Activated naive CD4-positive, alpha-beta T cell treated with anti-CD3 and anti-CD28 coated beads, Interleukin-2, amount 10 ng/mL, durations not matched to agents 7 days and 5 days (primary cell): ENCODE measurements around the gene ARHGEF10L.

Experiments
- CTCF ChIA-PET: fragments of 350-600 bp; sonication (Branson Sonifier 250); formaldehyde crosslinking; loops from one replicate; lab custom pipeline; 2021; ENCODE audit warnings: antibody characterized with exemption; lab: Charles Lee
- DNase-seq: peaks from one replicate; pipeline ENCODE4 v3.0.0-alpha.2; 2020
- H3K27ac Mint-ChIP-seq: one replicate; pipeline ENCODE4 v1.8.0; 2021; ENCODE audit warnings: mild to moderate bottlenecking, moderate library complexity, mixed read lengths
- H3K27me3 Mint-ChIP-seq: one replicate; pipeline ENCODE4 v1.8.0; 2021; ENCODE audit warnings: mild to moderate bottlenecking, mixed read lengths
- H3K36me3 Mint-ChIP-seq: one replicate; pipeline ENCODE4 v1.8.0; 2021; ENCODE audit warnings: mixed read lengths
- H3K4me1 Mint-ChIP-seq: one replicate; pipeline ENCODE4 v1.8.0; 2021; ENCODE audit warnings: mixed read lengths
- H3K4me3 Mint-ChIP-seq: one replicate; pipeline ENCODE4 v1.8.0; 2021; ENCODE audit warnings: mild to moderate bottlenecking, moderate library complexity, mixed read lengths
- H3K9me3 Mint-ChIP-seq: one replicate; pipeline ENCODE4 v1.8.0; 2021; ENCODE audit warnings: mixed read lengths

The ARHGEF10L gene

DNA sequence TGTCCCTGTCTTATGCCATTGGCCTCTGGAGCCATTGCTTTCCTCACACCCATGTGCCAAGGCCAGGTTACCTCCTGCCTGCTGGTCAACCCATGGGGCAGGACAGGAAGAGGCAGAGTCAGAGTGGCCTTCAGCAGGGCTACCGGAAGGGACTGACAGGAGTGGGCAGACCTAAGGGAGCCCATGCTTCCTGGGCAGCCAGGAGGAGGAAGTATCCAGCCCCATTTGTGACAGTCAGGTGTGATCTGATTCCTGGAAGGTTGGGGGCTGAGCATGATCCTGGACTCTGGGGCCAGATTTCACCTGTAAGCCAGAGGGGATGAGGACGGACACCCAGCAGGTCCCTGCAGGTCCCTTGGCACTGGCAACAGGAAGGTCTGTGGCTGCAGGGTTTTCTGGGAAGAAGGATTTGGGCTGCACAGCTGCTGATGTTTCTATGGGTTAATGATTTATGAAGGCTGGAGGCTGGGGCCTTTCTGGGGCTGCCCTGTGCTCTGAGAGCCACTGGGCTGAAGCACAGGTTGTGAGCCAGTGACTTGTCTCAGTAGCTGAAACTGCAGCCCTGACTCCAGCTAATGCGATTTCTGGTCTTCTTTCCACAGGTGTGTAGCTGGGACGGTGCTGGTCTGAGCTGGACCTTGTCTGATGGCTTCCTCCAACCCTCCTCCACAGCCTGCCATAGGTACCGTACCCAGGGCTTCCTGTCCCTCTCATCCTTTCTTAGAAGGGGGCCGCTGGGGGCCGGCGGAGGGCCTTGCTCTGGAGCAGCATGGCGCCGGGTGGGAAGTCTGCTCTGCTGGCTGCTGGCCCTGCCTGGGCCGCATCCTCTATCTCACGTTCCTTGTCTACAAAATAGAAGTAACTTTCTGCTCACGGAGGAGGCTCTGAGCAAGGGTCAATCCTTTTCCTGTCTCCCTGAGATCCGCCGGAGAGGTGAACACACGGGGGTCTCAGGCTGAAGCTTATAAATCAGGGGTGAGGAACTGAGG is 40.7 kb downstream of the ARHGEF10L start:
- H3K27ac Mint-ChIP-seq = no peak overlapping the region
- CTCF ChIA-PET = no interaction called here
- no peaks in the 10 kb centered on the region for H3K36me3 Mint-ChIP-seq
- no peak for DNase-seq
- H3K4me1 Mint-ChIP-seq = peaks cover 7% of the 10 kb centered on the region
- no peak overlapping the region for H3K4me3 Mint-ChIP-seq
- H3K9me3 Mint-ChIP-seq = no peaks in the 10 kb centered on the region
- peaks cover 14% of the 10 kb centered on the region for H3K27me3 Mint-ChIP-seq

DNA sequence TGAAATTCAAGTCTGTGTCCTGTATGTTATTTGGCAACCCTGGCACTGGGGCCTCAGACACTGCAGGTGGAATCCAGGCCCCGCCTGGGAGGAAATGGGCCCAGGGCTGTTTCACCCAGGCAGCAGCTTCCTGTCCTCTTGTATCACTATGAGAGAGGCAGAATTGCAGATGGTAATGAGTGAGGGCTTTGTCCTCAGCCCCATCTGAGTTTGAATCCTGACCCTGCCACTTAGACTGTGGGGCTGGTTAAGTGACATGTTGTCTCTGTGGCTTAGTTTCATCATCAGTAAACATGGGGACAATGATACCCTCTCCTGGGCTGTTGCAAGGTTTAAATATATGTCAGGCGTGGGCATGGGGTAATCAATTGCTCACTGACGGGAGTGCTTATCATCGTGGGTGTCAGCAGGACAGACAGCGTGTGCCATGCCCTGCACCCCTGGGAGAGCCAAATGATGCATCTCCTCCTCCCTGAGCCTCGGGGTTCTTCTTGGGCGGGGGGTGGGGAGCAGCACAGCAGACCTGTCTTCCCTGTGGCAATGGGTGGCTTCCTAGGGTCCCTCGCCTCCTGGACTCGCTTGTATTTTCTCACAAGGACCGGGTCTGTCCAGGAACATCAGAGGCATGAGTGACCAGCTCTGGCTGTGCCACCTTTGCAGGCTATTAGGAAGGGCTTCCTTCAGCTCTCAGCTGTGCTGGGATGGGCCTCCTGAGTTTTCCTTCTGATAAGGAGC is 42.1 kb downstream of the ARHGEF10L start:
- Mint-ChIP-seq H3K4me1 (peaks cover 7% of the 10 kb centered on the region), H3K9me3 (no peaks in the 10 kb centered on the region)
- DNase-seq = peak; percentile 39

GRCh38 chr1:17582124-17582774 is 42.8 kb downstream of the ARHGEF10L start:
- no peak for DNase-seq
- Mint-ChIP-seq H3K27ac (no peak overlapping the region), H3K9me3 (no peaks in the 10 kb centered on the region), H3K27me3 (peaks cover 11% of the 10 kb centered on the region), H3K4me3 (no peak overlapping the region), H3K36me3 (no peaks in the 10 kb centered on the region), H3K4me1 (peaks cover 7% of the 10 kb centered on the region)
- CTCF ChIA-PET = interaction anchor here (1.8 kb wide), 1 partner anchor 10 kb away, joined by 7 read pairs; no protein-coding TSS in a partner anchor

More for the DNA sequence above, 42.1 kb downstream of the ARHGEF10L start:
- peaks cover 11% of the 10 kb centered on the region for H3K27me3 Mint-ChIP-seq
- no peak overlapping the region for H3K27ac Mint-ChIP-seq
- CTCF ChIA-PET = interaction anchor here (1.8 kb wide), 1 partner anchor 9 kb away, joined by 7 read pairs; no protein-coding TSS in a partner anchor
- no peaks in the 10 kb centered on the region for H3K36me3 Mint-ChIP-seq
- H3K4me3 Mint-ChIP-seq = no peak overlapping the region

GRCh38 chr1:17584539-17584938 is 45.0 kb downstream of the ARHGEF10L start:
- H3K4me3 Mint-ChIP-seq = no peak overlapping the region
- H3K9me3 Mint-ChIP-seq = no peaks in the 10 kb centered on the region
- no peak for DNase-seq
- H3K4me1 Mint-ChIP-seq = peaks cover 7% of the 10 kb centered on the region
- CTCF ChIA-PET = no interaction called here
- H3K27ac Mint-ChIP-seq = no peak overlapping the region
- H3K27me3 Mint-ChIP-seq = peaks cover 7% of the 10 kb centered on the region
- no peaks in the 10 kb centered on the region for H3K36me3 Mint-ChIP-seq

DNA sequence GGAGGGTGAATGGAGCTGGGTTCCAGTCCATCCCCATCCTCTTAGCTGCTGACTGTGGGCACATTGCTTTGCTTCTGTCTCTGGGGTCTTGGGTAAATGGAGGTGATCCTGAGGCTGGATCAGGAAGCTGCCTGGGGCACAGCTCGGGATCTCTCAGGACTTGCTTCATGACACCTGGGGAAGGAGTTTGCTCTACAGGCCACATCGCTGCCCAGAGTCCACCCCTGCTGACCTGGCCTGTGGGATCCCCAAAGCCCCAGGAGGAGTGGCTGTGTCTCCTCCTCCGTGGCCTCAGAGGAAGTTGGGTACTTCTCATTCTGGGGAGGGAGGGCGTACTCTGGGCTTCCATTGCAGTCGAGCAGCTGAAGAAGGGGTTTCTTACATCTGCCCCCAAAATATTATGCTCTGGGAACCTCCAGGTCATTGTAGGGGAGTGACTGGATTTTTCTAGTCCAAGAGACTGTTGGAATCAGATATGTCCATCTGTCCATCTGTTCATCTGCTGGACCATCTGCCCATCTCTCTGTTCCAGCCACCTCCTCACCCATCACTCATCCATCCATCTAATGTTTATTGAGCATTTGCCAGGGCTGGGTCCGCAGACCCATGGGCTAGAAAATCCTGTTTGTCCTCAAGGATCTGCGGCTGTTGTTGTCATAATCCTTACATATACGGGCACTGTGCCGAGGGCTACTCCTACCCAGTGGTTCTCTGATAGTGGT is 45.9 kb downstream of the ARHGEF10L start:
- Mint-ChIP-seq H3K4me3 (no peak overlapping the region), H3K36me3 (no peaks in the 10 kb centered on the region), H3K27ac (no peak overlapping the region), H3K27me3 (peaks cover 7% of the 10 kb centered on the region), H3K9me3 (no peaks in the 10 kb centered on the region), H3K4me1 (peaks cover 7% of the 10 kb centered on the region)
- DNase-seq = no peak
- CTCF ChIA-PET = no interaction called here

DNA sequence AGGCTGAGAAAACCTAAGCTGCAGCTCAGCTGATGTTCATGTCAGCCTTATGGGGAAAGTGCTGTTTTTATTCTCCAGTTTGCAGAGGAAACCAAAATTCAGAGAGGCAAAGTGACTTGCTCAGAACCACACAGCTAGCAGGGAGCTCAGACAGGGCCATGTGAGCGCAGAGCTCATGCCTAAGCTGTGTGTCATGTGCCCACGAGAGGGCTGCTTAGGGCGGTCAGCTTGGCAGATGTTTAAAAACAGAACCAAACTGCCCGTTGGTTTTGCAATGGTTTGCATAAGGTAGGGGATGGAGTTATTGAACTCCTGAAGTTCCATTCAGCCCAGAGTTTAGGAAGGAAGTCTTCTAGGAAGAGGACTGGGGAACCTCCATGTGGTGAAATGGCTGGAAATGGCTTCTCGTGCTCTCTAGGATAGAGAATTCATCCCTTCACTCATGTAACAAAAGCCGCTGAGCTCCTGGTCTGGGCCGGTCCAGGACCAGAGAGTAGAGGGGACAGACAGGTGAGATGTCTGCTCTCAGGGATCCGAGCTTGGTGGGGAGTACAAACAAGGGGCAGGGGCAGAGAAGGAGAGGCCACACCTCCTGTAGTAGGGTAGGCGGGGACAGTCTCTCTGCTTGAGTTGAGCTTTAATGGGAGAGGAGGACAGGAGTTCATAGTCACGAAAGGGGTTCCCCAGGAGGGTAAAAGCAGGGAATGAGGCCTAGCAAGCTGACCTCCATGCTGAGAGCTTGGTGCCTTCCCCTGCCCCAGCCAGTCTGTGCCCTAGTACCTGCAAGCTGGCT is 46.9 kb downstream of the ARHGEF10L start:
- CTCF ChIA-PET = no interaction called here
- peaks cover 7% of the 10 kb centered on the region for H3K27me3 Mint-ChIP-seq

GRCh38 chr1:17587693-17588047 is 48.2 kb downstream of the ARHGEF10L start:
- no peaks in the 10 kb centered on the region for H3K9me3 Mint-ChIP-seq
- CTCF ChIA-PET = no interaction called here
- H3K4me1 Mint-ChIP-seq = no peaks in the 10 kb centered on the region
- H3K4me3 Mint-ChIP-seq = no peak overlapping the region
- peaks cover 7% of the 10 kb centered on the region for H3K27me3 Mint-ChIP-seq
- no peaks in the 10 kb centered on the region for H3K36me3 Mint-ChIP-seq
- no peak for DNase-seq
- no peak overlapping the region for H3K27ac Mint-ChIP-seq

More for the DNA sequence above, 46.9 kb downstream of the ARHGEF10L start:
- Mint-ChIP-seq H3K27ac (no peak overlapping the region), H3K4me3 (no peak overlapping the region), H3K9me3 (no peaks in the 10 kb centered on the region), H3K36me3 (no peaks in the 10 kb centered on the region), H3K4me1 (peaks cover 3% of the 10 kb centered on the region)
- no peak for DNase-seq

DNA sequence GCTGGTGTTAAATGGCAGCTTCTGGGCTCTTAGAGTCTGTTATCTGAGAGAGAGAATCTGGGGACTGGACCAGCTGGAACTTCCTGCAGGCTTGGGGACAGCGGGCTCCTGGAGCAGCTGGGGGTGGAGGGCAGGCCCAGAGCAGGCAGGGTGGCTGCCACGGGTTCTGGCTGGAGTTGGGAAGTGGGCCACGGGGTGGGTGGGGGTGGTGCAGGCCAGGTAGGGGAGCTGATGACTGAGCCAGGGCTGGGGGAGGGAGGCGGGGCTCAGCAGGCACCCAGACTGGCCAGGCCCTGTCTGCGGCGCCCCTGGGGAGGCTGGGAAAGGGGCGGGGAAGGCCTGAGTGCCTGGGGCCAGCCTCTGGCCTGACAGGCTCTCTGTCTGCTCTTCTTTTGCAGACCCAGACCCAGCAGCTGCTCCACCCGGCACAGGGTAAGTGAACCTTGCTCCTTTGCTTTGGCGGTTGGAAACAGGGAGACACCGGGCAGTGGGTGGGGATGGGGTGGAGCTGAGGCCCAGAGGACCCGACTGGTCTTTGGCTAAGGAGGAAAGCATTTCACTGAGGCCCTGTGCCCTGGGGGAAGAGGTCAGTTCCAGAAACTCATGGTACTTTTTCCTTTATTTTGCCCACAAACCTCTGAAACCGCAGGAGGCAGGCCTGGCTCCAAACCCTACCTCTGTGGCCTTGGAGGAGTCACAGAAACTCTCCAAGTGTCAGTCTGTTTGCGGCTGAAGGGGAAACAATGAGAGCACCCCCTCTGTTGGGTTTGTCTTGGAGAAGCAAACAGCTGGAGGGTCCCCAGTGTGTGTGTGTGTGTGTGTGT is 48.8 kb downstream of the ARHGEF10L start:
- CTCF ChIA-PET = no interaction called here
- Mint-ChIP-seq H3K27ac (no peak overlapping the region), H3K4me3 (no peak overlapping the region), H3K4me1 (no peaks in the 10 kb centered on the region), H3K36me3 (no peaks in the 10 kb centered on the region), H3K9me3 (no peaks in the 10 kb centered on the region), H3K27me3 (peaks cover 9% of the 10 kb centered on the region)
- no peak for DNase-seq

- Mint-ChIP-seq H3K27me3 (peaks cover 7% of the 10 kb centered on the region), H3K9me3 (no peaks in the 10 kb centered on the region), H3K36me3 (no peaks in the 10 kb centered on the region), H3K27ac (no peak overlapping the region), H3K4me1 (no peaks in the 10 kb centered on the region), H3K4me3 (no peak overlapping the region)
- CTCF ChIA-PET = no interaction called here
- DNase-seq = no peak
These were observed 52.4 kb downstream of the ARHGEF10L start for GRCh38 chr1:17591814-17592430.

DNA sequence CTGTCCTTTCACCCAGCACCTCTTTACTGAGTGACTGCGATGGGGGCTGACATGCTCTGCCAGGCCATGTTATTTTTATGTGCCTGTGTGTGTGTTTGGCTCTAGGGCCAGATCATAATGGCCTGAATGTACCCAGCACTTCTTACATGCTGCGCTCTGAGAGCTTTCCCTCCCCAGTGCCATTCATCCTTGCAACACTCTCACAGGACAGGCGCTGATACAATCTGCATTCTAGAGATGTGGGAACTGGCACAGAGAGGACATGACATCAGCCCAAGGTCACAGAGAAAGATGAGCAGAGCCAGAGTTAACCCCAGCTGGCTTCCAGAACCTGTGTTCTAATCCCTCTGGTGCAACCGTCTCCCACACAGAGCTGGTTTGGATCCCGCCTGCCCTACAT is 54.5 kb downstream of the ARHGEF10L start:
- no peaks in the 10 kb centered on the region for H3K36me3 Mint-ChIP-seq
- peaks cover 7% of the 10 kb centered on the region for H3K27me3 Mint-ChIP-seq
- no peak overlapping the region for H3K27ac Mint-ChIP-seq
- DNase-seq = no peak
- CTCF ChIA-PET = no interaction called here
- H3K4me1 Mint-ChIP-seq = no peaks in the 10 kb centered on the region
- no peak overlapping the region for H3K4me3 Mint-ChIP-seq
- no peaks in the 10 kb centered on the region for H3K9me3 Mint-ChIP-seq

- CTCF ChIA-PET = no interaction called here
- H3K4me1 Mint-ChIP-seq = no peaks in the 10 kb centered on the region
- H3K4me3 Mint-ChIP-seq = no peak overlapping the region
- H3K9me3 Mint-ChIP-seq = no peaks in the 10 kb centered on the region
- H3K36me3 Mint-ChIP-seq = no peaks in the 10 kb centered on the region
- H3K27ac Mint-ChIP-seq = no peak overlapping the region
- peaks cover 7% of the 10 kb centered on the region for H3K27me3 Mint-ChIP-seq
- no peak for DNase-seq
These were observed 55.4 kb downstream of the ARHGEF10L start for GRCh38 chr1:17594690-17595601.

DNA sequence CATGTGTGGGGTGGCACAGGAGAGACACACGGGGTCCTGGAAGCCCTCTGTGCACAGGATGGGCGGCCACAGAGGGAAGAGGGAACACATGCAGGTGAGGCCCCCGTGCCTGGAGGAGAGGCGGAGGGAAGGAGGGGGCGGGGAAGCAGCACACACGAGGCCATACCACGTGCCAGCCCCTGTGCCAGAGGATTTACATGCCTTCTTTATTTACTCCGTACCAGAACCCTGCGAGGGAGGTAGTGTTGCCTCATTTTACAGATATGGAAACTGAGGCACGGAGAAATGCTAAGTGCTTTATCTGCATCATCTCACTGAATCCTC is 56.1 kb downstream of the ARHGEF10L start:
- DNase-seq = no peak
- H3K4me1 Mint-ChIP-seq = no peaks in the 10 kb centered on the region
- no peaks in the 10 kb centered on the region for H3K36me3 Mint-ChIP-seq
- H3K4me3 Mint-ChIP-seq = no peak overlapping the region
- H3K9me3 Mint-ChIP-seq = no peaks in the 10 kb centered on the region
- CTCF ChIA-PET = no interaction called here
- no peak overlapping the region for H3K27ac Mint-ChIP-seq
- H3K27me3 Mint-ChIP-seq = peaks cover 7% of the 10 kb centered on the region
